Measurements from ENCODE around the gene SLC25A22. TPM values are rescaled to one million over a fixed set of nuclear protein-coding genes. Genes with fewer than 3 reads are reported as not detected.

SLC25A22 gene
- total and polyA plus RNA-seq, 2 donors (not counting 1 experiment from before 2014, with no cell fraction given) = 25.7 to 45.7 TPM

GRCh38 chr11:782264-783174 lies 15.6 kb downstream of the SLC25A22 start:
- Histone ChIP-seq H2AFZ (ENCODE audit: insufficient read depth, low read depth, low read length, poor library complexity, severe bottlenecking) (no peak overlapping the region), H3K9ac (ENCODE audit: low read length) (no peak overlapping the region), H4K20me1 (ENCODE audit: control insufficient read depth, insufficient read depth, low read length, poor library complexity, severe bottlenecking) (peaks cover 23% of the 10 kb centered on the region), H3K27me3 (replicated peaks in 1 of 4; ENCODE audit: control extremely low read depth in 1 of 4, control insufficient read depth in 3 of 4, insufficient read depth in 4 of 4, low read length in 3 of 4) (no peaks in the 10 kb centered on the region), H3K4me2 (replicated peaks; ENCODE audit: low read depth, low read length, poor library complexity, severe bottlenecking) (no peak overlapping the region), H3K27ac (ENCODE audit: low read length in 2 of 2) (no peak overlapping the region), H3K4me3 (ENCODE audit: control extremely low read depth in 1 of 5, extremely low read depth in 1 of 5, insufficient read depth in 1 of 5, low read depth in 2 of 5, low read length in 4 of 5) (no peak overlapping the region), H3K4me1 (ENCODE audit: control insufficient read depth in 2 of 2, insufficient read depth in 2 of 2, low read length in 2 of 2) (peaks cover 5 to 8% of the 10 kb centered on the region in 2 donors), H3K79me2 (ENCODE audit: control insufficient read depth, insufficient read depth, low read length) (peaks cover 16% of the 10 kb centered on the region), H3K9me3 (ENCODE audit: control extremely low read depth in 1 of 3, control insufficient read depth in 2 of 3, insufficient read depth in 1 of 3, low read length in 2 of 3) (no peaks in the 10 kb centered on the region), H3K36me3 (replicated peaks in 1 of 2; ENCODE audit: control extremely low read depth in 1 of 2, control insufficient read depth in 1 of 2, extremely low read depth in 1 of 2, insufficient read depth in 2 of 2, low read length in 1 of 2) (no peaks in the 10 kb centered on the region)
- no peak for ATAC-seq (ENCODE audit: low read depth)
- intact Hi-C loops (cut with micrococcal nuclease) = no loop called here
- no peak for TF ChIP-seq EZH2 (IDR thresholded peaks at IDR 0.05; ENCODE audit: borderline replicate concordance, insufficient read depth, low read depth, low read length, poor library complexity, severe bottlenecking)
- no peak for TF ChIP-seq CTCF (IDR thresholded peaks at IDR 0.05)
- WGBS (ENCODE audit: insufficient coverage) = 94% methylated on average over 26 of the region's 36 CpGs
- no peaks in the 10 kb centered on the region for H3K27me3 Mint-ChIP-seq
- POLR2A ChIA-PET = interaction anchor here (0.9 kb wide), 1 partner anchor 228 kb away, joined by 5 read pairs; no protein-coding TSS in a partner anchor
- H3K27ac Mint-ChIP-seq = no peak overlapping the region
- H3K4me1 Mint-ChIP-seq = peaks cover 8% of the 10 kb centered on the region
- no peaks in the 10 kb centered on the region for H3K9me3 Mint-ChIP-seq (ENCODE audit: insufficient read depth)
- CTCF ChIA-PET = interaction anchor here (2.0 kb wide), 1 partner anchor 15 kb away, joined by 4 read pairs; no protein-coding TSS in a partner anchor
- peak; percentile 14 for DNase-seq
- no peak overlapping the region for H3K4me3 Mint-ChIP-seq

- no peaks in the 10 kb centered on the region for H3K36me3 ChIP-seq (replicated peaks in 1 of 2; ENCODE audit: control extremely low read depth in 1 of 2, control insufficient read depth in 1 of 2, extremely low read depth in 1 of 2, insufficient read depth in 2 of 2, low read length in 1 of 2)
- peaks cover 12 to 24% of the 10 kb centered on the region in 2 donors for H3K4me1 ChIP-seq (ENCODE audit: control insufficient read depth in 2 of 2, insufficient read depth in 2 of 2, low read length in 2 of 2)
- no peaks in the 10 kb centered on the region for H3K27me3 ChIP-seq (replicated peaks in 1 of 4; ENCODE audit: control extremely low read depth in 1 of 4, control insufficient read depth in 3 of 4, insufficient read depth in 4 of 4, low read length in 3 of 4)
- ChIA-PET CTCF (no interaction called here), POLR2A (no interaction called here)
- WGBS (ENCODE audit: insufficient coverage) = 97% methylated on average over 16 of the region's 16 CpGs
- no peaks in the 10 kb centered on the region for H3K9me3 Mint-ChIP-seq (ENCODE audit: insufficient read depth)
- no peak overlapping the region for H3K27ac ChIP-seq (ENCODE audit: low read length in 2 of 2)
- H2AFZ ChIP-seq (ENCODE audit: insufficient read depth, low read depth, low read length, poor library complexity, severe bottlenecking) = no peak overlapping the region
- no peaks in the 10 kb centered on the region for H3K9me3 ChIP-seq (ENCODE audit: control extremely low read depth in 1 of 3, control insufficient read depth in 2 of 3, insufficient read depth in 1 of 3, low read length in 2 of 3)
- no peak overlapping the region for H3K27ac Mint-ChIP-seq
- no peaks in the 10 kb centered on the region for H3K27me3 Mint-ChIP-seq
- no peak overlapping the region for H3K4me2 ChIP-seq (replicated peaks; ENCODE audit: low read depth, low read length, poor library complexity, severe bottlenecking)
- H4K20me1 ChIP-seq (ENCODE audit: control insufficient read depth, insufficient read depth, low read length, poor library complexity, severe bottlenecking) = peaks cover 41% of the 10 kb centered on the region
- peak overlapping the region; percentile 26 for H3K4me3 Mint-ChIP-seq
- no peak overlapping the region for H3K9ac ChIP-seq (ENCODE audit: low read length)
- H3K79me2 ChIP-seq (ENCODE audit: control insufficient read depth, insufficient read depth, low read length) = peaks cover 36% of the 10 kb centered on the region
- no peak for DNase-seq
- peaks cover 19% of the 10 kb centered on the region for H3K4me1 Mint-ChIP-seq
- ATAC-seq (ENCODE audit: low read depth) = no peak
- no peak for TF ChIP-seq EZH2 (IDR thresholded peaks at IDR 0.05; ENCODE audit: borderline replicate concordance, insufficient read depth, low read depth, low read length, poor library complexity, severe bottlenecking)
- no peak for TF ChIP-seq CTCF (IDR thresholded peaks at IDR 0.05)
- intact Hi-C loops (cut with micrococcal nuclease) = no loop called here
- no peak overlapping the region for H3K4me3 ChIP-seq (ENCODE audit: control extremely low read depth in 1 of 5, extremely low read depth in 1 of 5, insufficient read depth in 1 of 5, low read depth in 2 of 5, low read length in 4 of 5)
These were observed 18.0 kb downstream of the SLC25A22 start for GRCh38 chr11:779955-780532.
